SKM-1 treated with dmso at 0.1 percent for 144 hours (cell line): Measurements from ENCODE around the gene AFF1.
A peak's percentile ranks its signal among the peaks of the same experiment; 100 is the strongest.
"Not testable (repeated sequence)": the region's sequence is repeated elsewhere in the genome, so short reads cannot be mapped to it uniquely, and the experiment has no call there.

Experiments used
- DNase-seq: peaks from one replicate; lab custom pipeline; 2025; ENCODE audit not compliant: unreplicated experiment; lab: John Stamatoyannopoulos, UW

AFF1 gene

GRCh38 chr4:87076690-87077358 lies 142.0 kb downstream of the AFF1 start:
- DNase-seq = no peak

- no peak for DNase-seq
Measured at GRCh38 chr4:87077914-87078585, 143.2 kb downstream of the AFF1 start.

- no peak for DNase-seq
Measured at GRCh38 chr4:87078987-87079486, 144.2 kb downstream of the AFF1 start.

- no peak for DNase-seq
Measured at GRCh38 chr4:87079967-87080366, 145.2 kb downstream of the AFF1 start.

GRCh38 chr4:87080462-87080861 lies 145.7 kb downstream of the AFF1 start:
- no peak for DNase-seq

- no peak for DNase-seq
Measured at GRCh38 chr4:87081826-87082225, 147.0 kb downstream of the AFF1 start.

GRCh38 chr4:87085732-87086131 lies 150.9 kb downstream of the AFF1 start:
- not testable (repeated sequence) for DNase-seq

GRCh38 chr4:87086143-87086805 lies 151.5 kb downstream of the AFF1 start:
- DNase-seq = no peak

- no peak for DNase-seq
Measured at GRCh38 chr4:87087015-87087414, 152.2 kb downstream of the AFF1 start.

GRCh38 chr4:87087420-87087819 lies 152.6 kb downstream of the AFF1 start:
- DNase-seq = no peak

- no peak for DNase-seq
Measured at GRCh38 chr4:87088186-87088585, 153.4 kb downstream of the AFF1 start.

GRCh38 chr4:87089368-87089767 lies 154.6 kb downstream of the AFF1 start:
- no peak for DNase-seq

- DNase-seq = no peak
Measured at GRCh38 chr4:87090305-87090704, 155.5 kb downstream of the AFF1 start.

GRCh38 chr4:87092389-87093141 lies 157.8 kb downstream of the AFF1 start:
- DNase-seq = peak; percentile 18

GRCh38 chr4:87093443-87094123 lies 158.8 kb downstream of the AFF1 start:
- DNase-seq = peak; percentile 46

- no peak for DNase-seq
Measured at GRCh38 chr4:87097075-87097474, 162.3 kb downstream of the AFF1 start.

- no peak for DNase-seq
Measured at GRCh38 chr4:87100168-87100567, 165.4 kb downstream of the AFF1 start.

- no peak for DNase-seq
Measured at GRCh38 chr4:87101543-87102199, 166.9 kb downstream of the AFF1 start.

GRCh38 chr4:87103086-87103485 lies 168.3 kb downstream of the AFF1 start:
- DNase-seq = no peak

GRCh38 chr4:87103691-87104187 lies 168.9 kb downstream of the AFF1 start:
- no peak for DNase-seq
